HG03378 (cell line): ENCODE measurements around the gene UBE4B.
"Not testable (repeated sequence)": the region's sequence is repeated elsewhere in the genome, so short reads cannot be mapped to it uniquely, and the experiment has no call there.

Experiments used
- ATAC-seq: cut with Tn5 transposase; IDR thresholded peaks from one replicate; pipeline ENCODE4 v1.9.1; 2021; ENCODE audit warnings: mild to moderate bottlenecking, moderate library complexity; ENCODE audit not compliant: unreplicated experiment

Gene UBE4B

DNA sequence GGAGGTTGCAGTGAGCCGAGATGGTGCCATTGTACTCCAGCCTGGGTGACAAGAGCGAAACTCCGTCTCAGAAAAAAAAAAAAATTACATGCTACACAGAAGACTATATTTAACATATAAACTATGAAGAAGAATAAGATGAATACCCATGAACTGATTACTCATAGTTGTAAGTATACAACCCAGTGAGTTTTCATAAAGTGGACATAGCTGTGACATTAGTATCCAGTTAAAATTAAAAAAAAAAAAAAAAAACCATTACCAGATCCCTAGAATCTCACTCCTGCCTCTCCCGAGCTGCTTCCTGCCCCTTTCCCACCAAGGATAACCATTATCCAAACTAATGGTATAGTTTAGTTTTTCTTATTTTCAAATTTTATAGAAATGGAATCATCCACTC lies 37.4 kb downstream of the UBE4B start:
- no peak for ATAC-seq

DNA sequence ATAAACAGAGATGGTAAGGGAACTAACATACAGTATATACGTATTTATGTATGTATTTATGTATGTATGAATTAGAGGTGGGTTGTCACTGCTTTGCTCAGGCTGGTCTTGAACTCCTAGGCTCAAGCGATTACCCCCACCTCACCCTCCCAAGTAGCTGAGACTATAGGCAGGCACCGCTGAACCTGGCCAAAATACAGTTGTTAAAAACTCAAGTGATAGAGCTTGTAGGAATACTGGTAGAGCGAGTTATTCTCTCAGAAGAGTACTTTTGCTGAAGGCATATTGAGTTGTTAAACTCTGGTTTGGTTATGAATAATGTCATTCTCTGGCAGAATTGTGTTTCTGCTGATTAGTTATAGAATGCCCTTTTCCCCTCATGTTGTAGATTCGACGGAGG lies 38.9 kb downstream of the UBE4B start:
- no peak for ATAC-seq

DNA sequence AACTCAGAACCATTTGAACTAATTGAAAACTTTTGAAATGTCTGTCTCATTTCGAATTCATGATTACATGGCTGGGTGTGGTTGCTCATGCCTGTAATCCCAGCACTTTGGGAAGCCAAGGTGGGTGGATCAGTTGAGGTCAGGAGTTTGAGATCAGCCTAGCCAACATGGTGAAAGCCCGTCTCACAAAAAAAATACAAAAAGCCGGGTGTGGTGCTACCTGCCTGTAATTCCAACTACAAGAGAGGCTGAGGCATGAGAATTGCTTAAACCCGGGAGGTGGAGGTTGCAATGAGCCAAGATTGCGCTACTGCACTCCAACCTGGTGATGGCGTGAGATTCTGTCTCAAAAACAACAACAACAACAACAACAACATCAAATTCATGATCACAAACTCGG lies 40.6 kb downstream of the UBE4B start:
- ATAC-seq: not testable (repeated sequence)

DNA sequence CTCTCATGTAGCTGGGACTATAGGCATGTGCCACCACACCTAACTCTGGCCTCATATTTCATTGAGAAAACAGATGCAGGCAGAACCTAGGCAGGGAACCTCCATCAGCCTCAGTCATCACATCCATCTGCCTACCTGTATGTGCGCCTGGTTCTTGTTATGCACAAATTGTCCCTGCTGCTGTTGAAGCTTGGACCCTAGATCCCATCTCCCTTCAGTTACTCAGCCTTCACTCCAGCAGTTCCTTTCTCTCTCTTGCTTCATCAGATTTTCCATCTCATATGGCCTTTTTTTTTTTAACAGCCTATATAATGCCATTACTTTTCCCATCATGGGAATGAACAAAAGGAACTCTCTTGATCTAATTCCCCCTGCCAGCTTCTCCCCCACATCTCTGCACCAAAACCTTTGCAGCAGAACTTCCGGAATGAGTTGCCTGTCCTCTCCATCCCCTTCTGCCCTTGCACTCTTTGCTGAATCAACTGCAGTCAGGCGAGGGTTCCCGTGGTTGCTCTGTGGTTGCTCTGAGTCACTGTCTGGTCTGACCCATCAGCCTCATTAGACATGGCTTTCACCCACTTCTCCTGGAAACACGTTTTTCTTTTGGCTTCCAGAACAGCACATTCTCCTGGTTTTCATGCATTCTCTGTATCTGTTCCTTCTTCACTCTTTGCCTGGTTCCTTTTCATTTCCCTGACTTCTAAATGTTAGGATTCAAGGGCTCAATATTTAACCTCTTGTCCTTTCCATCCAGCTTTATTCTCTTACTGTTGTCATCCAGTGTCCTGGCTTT lies 41.5 kb downstream of the UBE4B start:
- ATAC-seq: no peak

DNA sequence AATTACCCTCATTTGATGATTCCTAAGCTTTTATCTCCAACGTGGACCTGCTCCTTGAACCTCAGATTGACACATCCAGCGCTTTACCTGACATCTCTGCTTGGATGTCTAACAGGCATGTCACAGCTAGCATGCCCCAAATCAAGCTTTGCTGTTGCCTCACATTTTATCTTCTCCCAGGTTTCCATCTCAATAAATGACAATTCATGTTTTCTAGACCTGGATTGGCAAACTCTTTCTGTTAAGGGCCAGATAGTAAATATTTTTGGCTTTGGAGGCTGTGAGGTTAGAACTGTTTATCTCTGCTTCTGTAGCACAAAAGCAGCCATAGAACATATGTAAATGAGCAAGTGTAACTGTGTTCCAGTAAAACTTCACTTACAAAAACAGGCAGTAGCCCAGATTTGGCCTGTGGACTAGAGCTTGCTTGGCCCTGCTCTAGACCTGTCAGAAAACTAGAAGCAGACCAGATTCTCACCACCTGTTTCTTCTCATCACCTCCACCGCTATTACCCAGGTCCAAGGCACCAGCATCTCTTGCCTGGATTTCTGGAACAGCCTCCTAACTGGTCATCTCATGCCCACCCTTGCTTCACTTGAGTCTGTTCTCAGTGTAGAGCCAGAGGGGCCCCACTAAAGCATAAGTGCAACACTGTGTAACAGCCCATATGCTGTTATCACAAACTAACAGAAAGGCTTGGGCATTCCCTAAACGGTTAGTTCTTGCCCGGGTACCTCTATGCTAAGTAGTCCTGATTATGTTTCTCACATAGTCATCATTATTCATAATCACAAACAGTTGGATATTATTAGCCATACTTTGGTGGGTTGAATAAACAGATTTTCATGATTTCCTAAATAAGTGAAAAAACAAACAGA lies 42.3 kb downstream of the UBE4B start:
- ATAC-seq: no peak

DNA sequence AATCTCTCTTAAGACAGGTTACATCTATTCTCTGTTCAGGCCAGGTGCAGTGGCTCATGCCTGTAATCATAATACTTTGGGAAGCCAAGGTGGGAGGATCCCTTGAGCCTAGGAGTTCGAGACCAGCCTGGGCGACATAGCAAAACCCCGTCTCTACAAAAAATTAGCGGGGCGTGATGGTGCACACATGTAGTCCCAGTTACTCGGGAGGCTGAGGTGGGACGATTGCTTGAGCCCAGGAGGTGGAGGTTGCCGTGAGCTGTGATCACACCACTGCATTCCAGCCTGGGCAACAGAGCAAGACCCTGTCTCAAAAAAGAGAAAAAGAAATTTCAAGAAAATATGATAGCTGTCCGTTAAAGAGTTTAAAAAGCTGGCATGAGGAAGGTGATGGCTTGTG lies 43.0 kb downstream of the UBE4B start:
- ATAC-seq: no peak

DNA sequence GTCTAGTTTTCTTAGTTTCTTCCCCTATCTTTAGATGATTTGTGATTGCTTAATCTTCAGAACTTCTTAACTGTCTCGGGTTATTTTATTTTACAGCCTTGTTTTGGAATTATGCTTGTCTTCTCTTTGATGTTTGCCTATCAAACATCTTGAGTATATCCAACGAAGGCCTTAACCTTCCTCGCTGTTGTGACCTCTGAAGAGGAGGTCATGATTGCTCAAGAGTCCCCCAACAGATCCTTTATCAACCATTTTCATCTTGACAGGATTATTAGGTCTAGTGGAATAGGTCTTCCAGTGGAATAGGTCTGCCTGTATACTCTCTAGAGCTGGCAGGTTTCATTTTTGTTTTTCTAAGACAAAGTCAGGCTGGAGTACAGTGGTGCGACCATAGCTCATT lies 45.7 kb downstream of the UBE4B start:
- no peak for ATAC-seq

DNA sequence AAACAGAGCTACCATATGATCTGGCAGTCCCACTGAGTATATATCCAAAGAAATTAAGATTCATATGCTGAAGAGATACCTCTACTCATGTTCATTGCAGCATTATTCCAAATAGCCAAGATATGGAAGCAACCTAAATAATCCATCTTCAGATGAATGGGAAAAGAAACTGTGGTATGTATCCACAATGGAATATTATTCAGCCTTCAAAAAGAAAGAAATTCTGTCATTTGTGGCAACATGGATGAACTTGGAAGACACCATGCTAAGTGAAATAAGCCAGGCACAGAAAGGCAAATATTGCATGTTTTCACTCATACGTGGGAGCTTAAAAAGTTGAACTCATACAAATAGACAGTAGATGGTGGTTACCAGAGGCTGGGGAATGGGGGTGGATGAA lies 47.8 kb downstream of the UBE4B start:
- ATAC-seq: no peak

DNA sequence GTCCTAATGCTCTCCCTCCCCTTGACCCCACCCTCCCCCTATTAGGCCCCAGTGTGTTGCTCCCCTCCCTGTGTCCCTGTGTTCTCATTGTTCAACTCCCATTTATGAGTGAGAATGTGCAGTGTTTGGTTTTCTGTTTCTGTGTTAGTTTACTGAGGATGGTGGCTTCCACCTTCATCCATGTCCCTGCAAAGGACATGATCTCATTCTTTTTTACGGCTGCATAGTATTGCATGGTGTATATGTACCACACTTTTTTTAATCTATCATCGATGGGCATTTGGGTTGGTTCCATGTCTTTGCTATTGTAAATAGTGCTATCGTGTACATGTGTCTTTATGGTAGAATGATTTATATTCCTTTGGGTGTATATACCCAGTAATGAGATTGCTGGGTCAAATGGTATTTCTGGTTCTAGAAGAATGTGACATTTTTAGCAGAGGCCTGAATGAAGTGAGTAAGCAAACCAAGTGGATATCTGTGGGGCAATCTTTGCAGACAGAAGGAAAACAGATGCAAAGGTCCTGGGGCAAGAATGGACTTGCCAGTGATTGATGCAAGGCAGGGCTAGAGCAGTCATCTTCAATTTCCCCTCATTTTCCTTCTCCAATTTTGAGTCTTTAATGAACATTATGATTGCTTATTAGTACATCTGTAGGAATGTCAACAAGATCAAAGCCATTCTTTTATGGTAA lies 50.2 kb downstream of the UBE4B start:
- ATAC-seq: no peak

DNA sequence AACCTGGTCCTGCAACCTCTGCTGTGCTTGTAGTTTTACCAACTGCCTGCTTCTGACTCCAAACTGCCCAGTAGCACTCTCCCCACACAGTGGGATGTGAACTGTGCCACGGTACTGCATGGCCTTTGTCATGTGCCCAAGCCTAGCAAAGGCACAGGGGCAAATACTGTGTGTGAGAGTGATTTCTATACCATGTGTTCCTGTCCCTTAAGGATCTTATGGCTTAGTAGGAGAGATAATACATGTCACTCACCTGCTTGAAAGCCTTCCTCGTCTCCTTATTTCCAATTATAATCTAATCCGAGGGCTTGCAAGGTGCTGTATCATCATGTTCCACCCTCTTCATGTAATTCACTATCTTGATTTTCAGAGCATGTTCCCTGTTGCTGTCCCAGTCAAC lies 51.3 kb downstream of the UBE4B start:
- no peak for ATAC-seq

DNA sequence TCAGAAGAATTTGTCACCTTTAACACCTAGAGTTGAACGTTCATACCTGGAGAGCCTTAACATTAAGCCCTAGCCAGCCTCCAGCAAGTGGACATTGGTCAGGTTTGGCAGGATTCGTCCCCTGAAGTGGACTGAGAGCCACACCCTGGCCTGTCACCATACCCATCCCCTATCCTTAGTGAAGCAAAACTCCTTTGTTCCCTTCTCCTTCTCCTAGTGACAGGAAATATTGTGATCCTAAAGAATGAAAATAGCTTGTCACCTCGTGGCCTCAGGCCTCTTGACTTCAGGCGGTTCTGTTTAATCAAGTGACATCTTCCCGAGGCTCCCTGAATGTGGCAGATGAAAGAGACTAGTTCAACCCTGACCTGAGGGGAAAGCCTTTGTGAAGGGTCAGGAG lies 52.3 kb downstream of the UBE4B start:
- ATAC-seq: no peak

DNA sequence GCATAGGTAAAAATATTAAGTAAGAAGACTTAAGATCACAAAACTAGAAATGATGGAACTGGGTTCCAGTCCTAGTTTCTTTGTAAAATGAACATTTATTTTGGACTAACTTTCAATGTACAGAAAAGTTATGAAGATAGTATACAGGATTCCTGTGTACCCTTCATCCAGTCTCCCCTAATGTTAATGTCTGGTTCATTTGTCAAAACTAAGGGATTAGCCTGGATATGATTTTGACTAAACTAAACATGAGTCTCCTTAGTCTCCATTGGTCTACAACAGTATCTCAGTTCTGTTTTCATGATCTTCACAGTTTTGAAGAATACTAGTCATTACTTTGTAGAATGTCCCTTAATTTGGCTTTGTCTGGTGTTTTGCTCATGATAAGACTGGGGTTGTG lies 54.5 kb downstream of the UBE4B start:
- ATAC-seq: no peak

DNA sequence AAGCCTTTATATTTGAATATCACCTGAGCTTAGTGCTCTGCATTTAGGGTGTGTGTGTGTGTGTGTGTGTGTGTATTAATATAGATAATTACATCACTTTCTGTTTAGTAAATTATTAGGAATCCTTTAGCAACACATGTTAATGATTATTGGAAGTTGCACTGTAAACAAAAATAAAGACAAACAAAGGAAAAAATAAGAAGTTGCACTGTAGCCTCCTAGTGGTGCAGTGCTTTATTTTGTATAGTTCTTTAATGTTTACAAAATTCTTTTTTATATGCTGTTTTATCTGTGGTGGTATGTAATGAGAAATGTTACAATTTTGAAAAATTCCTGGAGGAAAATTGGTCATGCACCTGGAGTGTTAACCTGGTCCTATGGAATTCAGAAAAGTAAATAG lies 69.2 kb downstream of the UBE4B start:
- no peak for ATAC-seq

DNA sequence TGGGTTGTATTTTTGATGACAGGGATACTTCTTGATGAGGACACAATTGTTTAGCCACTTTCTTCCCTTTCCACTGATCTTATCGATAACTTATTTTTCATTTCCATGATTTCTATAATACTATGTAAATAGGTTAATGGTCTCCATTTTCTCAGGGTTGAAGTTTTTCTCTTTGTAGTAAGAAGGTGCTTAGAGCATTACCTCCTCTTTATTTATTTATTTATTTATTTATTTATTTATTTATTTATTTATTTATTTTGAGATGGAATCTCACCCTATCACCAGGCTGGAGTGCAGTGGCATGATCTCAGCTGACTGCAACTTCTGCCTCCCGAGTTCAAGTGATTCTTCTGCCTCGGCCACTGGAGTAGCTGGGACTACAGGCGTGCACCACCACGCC lies 70.4 kb downstream of the UBE4B start:
- ATAC-seq: no peak

DNA sequence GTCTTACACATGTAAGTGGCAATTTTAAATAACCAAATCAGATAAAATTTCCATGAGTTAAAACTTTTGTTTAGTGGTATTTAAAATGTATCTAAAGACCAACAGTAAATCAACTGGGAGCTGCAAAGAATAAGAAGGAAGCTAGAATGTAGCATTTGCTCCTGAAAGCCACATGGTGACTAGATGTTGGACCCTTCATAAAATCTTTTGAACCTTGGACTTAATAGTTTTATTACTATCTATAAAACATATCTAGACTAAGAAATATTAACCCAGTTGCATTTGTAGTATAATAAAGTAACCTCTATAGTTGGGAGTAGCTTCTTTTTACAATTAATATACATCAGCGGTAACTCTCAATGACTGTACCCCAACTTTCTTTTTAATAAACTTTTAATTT lies 72.1 kb downstream of the UBE4B start:
- no peak for ATAC-seq

DNA sequence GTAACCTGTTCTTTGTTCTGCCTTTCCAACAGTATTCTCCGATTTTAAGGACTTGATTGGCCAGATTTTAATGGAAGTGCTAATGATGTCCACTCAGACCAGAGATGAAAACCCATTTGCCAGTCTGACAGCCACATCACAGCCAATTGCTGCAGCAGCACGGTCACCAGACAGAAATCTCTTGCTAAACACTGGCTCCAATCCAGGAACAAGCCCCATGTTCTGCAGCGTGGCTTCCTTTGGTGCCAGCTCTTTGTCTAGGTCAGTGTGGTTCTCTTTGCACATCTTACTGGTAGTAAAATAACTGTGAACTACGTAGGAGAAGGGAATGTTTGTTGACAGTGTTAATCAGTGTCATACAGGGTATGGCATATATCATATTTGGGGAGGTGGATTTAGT lies 72.7 kb downstream of the UBE4B start:
- ATAC-seq: no peak

DNA sequence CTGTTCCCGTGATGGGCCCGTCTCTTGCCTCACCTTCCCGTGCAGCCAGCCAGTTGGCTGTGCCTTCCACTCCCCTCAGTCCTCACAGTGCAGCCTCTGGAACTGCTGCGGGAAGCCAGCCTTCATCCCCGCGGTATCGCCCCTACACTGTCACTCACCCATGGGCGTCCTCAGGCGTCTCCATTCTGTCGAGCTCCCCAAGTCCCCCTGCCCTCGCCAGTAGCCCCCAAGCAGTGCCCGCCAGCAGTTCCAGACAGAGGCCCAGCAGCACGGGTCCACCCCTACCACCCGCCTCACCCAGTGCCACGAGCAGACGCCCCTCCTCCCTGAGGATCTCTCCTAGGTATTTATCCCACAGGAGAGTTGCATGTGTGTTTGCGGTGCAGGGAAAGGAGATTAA lies 73.5 kb downstream of the UBE4B start:
- no peak for ATAC-seq

DNA sequence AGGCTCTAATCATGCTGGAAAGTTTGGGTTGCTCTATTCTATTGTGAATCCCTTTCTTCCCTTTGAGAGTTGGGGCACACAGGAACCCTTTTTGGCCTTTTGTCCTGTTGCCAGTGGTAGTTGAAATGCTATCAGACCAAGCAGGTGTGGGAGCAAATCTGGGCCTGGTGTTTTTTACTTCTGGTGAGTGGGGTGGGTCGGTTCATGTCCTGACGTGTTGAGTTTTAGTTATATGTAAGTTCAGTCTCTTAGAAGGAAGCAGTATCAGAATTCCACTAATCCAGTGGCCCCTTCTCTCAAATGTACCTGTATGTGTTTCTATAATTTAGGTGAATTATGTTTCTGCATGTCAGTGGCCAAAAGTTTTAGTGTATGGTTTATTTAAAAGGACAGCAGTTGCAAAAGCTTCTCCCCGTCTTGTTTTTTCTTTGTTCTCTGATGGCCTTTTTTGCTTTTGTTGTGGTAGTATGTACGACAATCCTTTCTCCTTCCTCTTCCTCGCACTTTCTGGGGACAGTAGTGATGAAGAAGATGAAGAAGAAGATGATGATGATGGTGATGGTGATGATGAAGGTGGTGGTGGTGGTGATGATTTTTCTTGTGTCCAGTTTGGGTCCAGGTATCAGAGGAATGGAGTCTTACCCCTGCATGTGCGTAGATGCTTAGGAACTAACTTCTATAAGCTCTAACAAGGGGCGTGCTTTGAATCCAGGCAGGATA lies 74.2 kb downstream of the UBE4B start:
- no peak for ATAC-seq

DNA sequence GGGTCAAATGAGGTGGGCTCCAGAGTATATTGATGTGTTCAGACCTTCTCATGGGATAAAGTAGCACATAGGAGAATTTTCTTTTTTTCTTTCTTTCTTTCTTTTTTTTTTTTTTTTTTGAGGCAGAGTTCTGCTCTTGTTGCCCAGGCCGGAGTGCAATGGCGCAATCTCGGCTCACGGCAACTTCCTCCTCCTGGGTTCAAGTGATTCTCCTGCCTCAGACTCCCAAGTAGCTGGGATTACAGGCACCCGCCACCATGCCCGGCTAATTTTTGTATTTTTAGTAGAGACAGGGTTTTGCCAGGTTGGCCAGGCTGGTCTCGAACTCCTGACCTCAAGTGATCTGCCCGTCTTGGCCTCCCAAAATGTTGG lies 74.7 kb downstream of the UBE4B start:
- not testable (repeated sequence) for ATAC-seq

DNA sequence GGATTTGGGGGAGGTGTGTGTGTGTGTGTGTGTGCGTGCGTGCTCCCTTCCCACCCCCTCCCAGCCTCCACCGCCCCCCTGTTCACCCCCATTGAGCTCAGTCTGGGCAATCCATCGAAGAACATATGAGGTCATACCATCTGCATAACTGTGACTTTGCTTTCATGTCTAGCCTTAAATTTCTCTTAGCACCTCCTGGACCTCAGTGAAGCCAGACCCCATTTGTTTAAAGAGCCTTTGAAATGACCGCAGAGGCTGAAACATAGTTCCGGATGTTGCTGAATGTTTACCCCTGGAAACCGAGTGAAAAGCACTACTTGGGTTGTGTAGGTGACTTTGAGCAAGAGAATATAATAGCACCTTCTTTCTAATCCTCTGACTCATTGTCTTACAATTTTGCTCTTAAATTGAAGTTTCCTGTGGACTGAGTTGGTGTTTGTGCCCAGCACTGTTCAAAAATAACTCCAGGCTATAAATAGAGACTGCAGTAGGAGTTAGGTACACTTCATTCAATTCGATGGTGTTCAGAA lies 75.4 kb downstream of the UBE4B start:
- ATAC-seq: no peak
